Omental fat pad (tissue), 4 donors: ENCODE data around the gene FAM43B. TPM values are rescaled to one million over a fixed set of nuclear protein-coding genes. Genes with fewer than 3 reads are reported as not detected.

ENCODE experiments used
- ATAC-seq: fragments of 150-250 bp; one replicate; pipeline ENCODE4 v1.9.1; 2016; ENCODE audit warnings: mild to moderate bottlenecking, moderate library complexity; ENCODE audit not compliant: low FRiP score
- DNase-seq: peaks from one replicate; pipeline ENCODE4 v3.0.0-alpha.2; 2019; ENCODE audit warnings: low spot score
- total RNA-seq, 4 donors: library from RNA; depleted of rRNA; stranded (reverse); fragments of >200 nt; gene quantifications; one replicate each; pipeline ENCODE4 v1.1.0, GENCODE V29; 2016
- TF ChIP-seq, protein P1 (sequence below), 3 donors: fragments of 450-650 bp; IDR thresholded peaks; one replicate each; pipeline ENCODE4 v1.5.1; 2016 to 2017; ENCODE audit warnings: antibody characterized with exemption in 3 of 3, mild to moderate bottlenecking in 3 of 3, moderate library complexity in 2 of 3

FAM43B gene
- total RNA-seq, 4 donors from 2014 or later, result 0.31 to 2.2 (median 0.70) TPM

DNA sequence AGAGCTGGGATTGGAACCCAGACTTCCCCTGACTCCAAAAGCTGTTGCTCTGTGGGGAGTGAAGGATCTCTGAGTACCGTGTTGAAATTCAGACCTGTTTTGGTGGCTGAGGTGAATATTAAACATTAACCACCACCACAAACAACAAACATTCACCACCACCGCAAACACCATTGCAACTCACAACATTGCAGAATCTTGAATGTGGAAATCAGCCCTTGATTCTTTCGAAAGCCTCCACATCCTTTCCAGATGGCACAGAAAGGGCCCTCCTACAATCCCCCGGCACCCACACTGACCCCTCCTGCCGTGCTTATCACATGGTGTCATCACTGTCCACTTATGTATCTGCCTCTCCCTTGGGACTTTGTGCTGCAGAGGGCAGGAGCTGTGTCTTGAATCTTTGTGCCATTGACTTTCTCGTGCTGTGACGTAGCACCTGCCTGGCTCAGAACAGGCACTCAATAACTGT, 38.0 kb downstream of the FAM43B start:
- TF ChIP-seq, protein P1, sequence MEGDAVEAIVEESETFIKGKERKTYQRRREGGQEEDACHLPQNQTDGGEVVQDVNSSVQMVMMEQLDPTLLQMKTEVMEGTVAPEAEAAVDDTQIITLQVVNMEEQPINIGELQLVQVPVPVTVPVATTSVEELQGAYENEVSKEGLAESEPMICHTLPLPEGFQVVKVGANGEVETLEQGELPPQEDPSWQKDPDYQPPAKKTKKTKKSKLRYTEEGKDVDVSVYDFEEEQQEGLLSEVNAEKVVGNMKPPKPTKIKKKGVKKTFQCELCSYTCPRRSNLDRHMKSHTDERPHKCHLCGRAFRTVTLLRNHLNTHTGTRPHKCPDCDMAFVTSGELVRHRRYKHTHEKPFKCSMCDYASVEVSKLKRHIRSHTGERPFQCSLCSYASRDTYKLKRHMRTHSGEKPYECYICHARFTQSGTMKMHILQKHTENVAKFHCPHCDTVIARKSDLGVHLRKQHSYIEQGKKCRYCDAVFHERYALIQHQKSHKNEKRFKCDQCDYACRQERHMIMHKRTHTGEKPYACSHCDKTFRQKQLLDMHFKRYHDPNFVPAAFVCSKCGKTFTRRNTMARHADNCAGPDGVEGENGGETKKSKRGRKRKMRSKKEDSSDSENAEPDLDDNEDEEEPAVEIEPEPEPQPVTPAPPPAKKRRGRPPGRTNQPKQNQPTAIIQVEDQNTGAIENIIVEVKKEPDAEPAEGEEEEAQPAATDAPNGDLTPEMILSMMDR (IDR thresholded peaks at IDR 0.05), result no peak
- ATAC-seq, result no peak
- no peak for DNase-seq

DNA sequence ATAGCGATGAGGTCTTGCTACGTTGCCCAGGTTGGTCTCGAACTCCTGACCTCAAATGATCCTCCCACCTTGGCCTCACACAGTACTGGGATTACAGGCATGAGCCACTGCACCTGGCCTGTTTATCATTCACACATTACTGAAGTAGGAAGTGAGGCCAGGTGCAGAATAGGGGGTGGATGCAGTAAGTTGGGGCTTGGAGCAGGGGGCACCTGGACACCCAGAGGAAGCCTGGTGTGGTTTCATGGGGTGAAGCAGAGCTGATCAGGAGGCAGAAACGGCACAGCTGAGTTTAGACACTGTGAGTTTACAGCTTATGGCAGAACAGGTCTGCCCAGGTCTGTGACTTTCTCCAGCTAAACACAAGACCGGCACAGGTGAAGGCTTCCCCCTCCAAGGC, 41.4 kb downstream of the FAM43B start:
- TF ChIP-seq, protein P1 (IDR thresholded peaks at IDR 0.05), result no peak
- DNase-seq (no peak), ATAC-seq (no peak)

GRCh38 chr1:20594746-20595145, 42.4 kb downstream of the FAM43B start:
- ATAC-seq (no peak), DNase-seq (no peak)
- TF ChIP-seq, protein P1 (IDR thresholded peaks at IDR 0.05), result no peak

- ATAC-seq (no peak), DNase-seq (no peak)
- TF ChIP-seq, protein P1 (IDR thresholded peaks at IDR 0.05), result no peak
Observed at GRCh38 chr1:20596106-20596505, 43.7 kb downstream of the FAM43B start.

GRCh38 chr1:20597650-20598049, 45.3 kb downstream of the FAM43B start:
- DNase-seq (no peak), ATAC-seq (no peak)
- TF ChIP-seq, protein P1 (IDR thresholded peaks at IDR 0.05), result no peak

DNA sequence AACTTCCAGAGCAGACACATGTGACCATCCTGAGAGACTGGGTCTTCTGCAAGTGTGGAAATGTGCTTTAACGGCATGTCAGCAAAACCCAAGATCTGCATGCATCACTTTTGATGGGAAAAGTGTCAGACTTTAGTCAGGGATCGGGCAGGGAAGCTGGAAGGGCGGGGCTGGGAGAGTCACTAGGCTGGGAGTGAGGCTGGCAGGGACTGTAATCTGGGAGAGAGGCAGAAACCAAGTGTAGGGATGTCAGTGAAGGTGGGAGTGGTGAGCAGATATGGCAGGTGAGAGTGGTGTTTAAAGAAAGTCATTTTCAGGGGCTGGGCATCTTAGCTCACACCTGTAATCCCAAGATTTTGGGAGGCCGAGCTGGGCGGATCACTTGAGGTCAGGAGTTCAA, 47.8 kb downstream of the FAM43B start:
- DNase-seq, result no peak
- ATAC-seq, result no peak
- TF ChIP-seq, protein P1 (IDR thresholded peaks at IDR 0.05), result no peak

DNA sequence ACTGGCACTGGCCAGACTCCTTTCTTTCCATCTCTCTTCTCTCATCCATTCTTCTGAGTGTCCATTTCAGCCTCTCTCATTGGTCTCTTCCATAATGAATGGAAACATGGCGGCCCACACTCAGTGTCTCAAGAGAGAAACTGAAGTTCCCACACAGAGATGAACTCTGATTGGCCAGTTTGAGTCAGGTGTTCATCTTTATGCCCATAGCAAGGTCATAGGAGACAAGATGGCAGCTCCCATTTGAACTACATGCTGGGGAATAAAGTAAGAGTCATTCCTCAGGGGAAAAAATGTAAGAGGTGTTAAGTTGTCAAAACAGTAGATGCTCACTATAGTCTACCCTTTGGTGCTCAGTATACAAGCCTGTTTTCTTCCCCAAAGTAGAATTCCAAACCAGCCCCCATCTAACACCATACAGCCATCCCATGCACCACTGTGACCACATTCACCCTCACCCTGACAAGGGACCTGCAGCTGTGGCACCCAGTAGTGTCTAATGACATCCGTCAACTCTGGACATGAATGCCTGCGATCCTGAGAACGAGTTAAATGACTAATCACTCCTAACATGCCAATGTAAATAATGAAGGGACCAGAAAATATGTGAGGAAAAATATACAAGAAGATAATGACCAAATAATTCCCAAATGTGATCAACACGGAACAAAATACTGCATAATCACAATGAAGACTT, 48.9 kb downstream of the FAM43B start:
- TF ChIP-seq, protein P1 (IDR thresholded peaks at IDR 0.05), result no peak
- DNase-seq (no peak), ATAC-seq (no peak)
